ENCODE measurements around the gene MAB21L4. TPM values are rescaled to one million over a fixed set of nuclear protein-coding genes. Genes with fewer than 3 reads are reported as not detected.
A peak's percentile ranks its signal among the peaks of the same experiment; 100 is the strongest.

Gene MAB21L4
- not detected for total RNA-seq

GRCh38 chr2:240895656-240896388 lies at the start of gene MAB21L4:
Gene MAB21L4 (minus strand): TSS chr2:240896156. CDS start chr2:240895997, 159 bp downstream.
- no peak for DNase-seq

GRCh38 chr2:240936106-240936505 lies 40.1 kb upstream of the MAB21L4 start:
- no peak for DNase-seq

GRCh38 chr2:240935103-240935876 lies 39.3 kb upstream of the MAB21L4 start:
- DNase-seq: peak; percentile 0

GRCh38 chr2:240934701-240935102 lies 38.7 kb upstream of the MAB21L4 start:
- DNase-seq: no peak

GRCh38 chr2:240933966-240934700 lies 38.2 kb upstream of the MAB21L4 start:
- peak; percentile 1 for DNase-seq

GRCh38 chr2:240933048-240933965 lies 37.4 kb upstream of the MAB21L4 start:
- peak; percentile 1 for DNase-seq

- DNase-seq: no peak
These were observed 36.7 kb upstream of the MAB21L4 start for GRCh38 chr2:240932724-240933047.

- DNase-seq: peak; percentile 0
These were observed 36.2 kb upstream of the MAB21L4 start for GRCh38 chr2:240932001-240932723.

- peak; percentile 0 for DNase-seq
These were observed 35.5 kb upstream of the MAB21L4 start for GRCh38 chr2:240931319-240931949.

GRCh38 chr2:240930631-240931318 lies 34.8 kb upstream of the MAB21L4 start:
- peak; percentile 0 for DNase-seq

- DNase-seq: peak; percentile 1
These were observed 34.2 kb upstream of the MAB21L4 start for GRCh38 chr2:240930096-240930630.

GRCh38 chr2:240929364-240930095 lies 33.6 kb upstream of the MAB21L4 start:
- peak; percentile 1 for DNase-seq

GRCh38 chr2:240928476-240929363 lies 32.8 kb upstream of the MAB21L4 start:
- peak; percentile 0 for DNase-seq

GRCh38 chr2:240927390-240927781 lies 31.4 kb upstream of the MAB21L4 start:
- DNase-seq: no peak

- peak; percentile 1 for DNase-seq
These were observed 30.8 kb upstream of the MAB21L4 start for GRCh38 chr2:240926516-240927389.

GRCh38 chr2:240925568-240926515 lies 29.9 kb upstream of the MAB21L4 start:
- DNase-seq: peak; percentile 1

Data from effector CD4-positive, alpha-beta T cell (primary cell).